Measurements from ENCODE around the gene CPNE1.

Gene CPNE1

GRCh38 chr20:35629427-35630145 lies 35.1 kb downstream of the CPNE1 start:
- TF ChIP-seq POLR2A (IDR thresholded peaks at IDR 0.05; ENCODE audit: low read length) (no peak), GATA1 (IDR thresholded peaks at IDR 0.05; ENCODE audit: low read depth, low read length) (no peak)
- no peak for DNase-seq

GRCh38 chr20:35627121-35627520 lies 37.6 kb downstream of the CPNE1 start:
- TF ChIP-seq GATA1 (IDR thresholded peaks at IDR 0.05; ENCODE audit: low read depth, low read length) (no peak), POLR2A (IDR thresholded peaks at IDR 0.05; ENCODE audit: low read length) (no peak)
- no peak for DNase-seq

DNA sequence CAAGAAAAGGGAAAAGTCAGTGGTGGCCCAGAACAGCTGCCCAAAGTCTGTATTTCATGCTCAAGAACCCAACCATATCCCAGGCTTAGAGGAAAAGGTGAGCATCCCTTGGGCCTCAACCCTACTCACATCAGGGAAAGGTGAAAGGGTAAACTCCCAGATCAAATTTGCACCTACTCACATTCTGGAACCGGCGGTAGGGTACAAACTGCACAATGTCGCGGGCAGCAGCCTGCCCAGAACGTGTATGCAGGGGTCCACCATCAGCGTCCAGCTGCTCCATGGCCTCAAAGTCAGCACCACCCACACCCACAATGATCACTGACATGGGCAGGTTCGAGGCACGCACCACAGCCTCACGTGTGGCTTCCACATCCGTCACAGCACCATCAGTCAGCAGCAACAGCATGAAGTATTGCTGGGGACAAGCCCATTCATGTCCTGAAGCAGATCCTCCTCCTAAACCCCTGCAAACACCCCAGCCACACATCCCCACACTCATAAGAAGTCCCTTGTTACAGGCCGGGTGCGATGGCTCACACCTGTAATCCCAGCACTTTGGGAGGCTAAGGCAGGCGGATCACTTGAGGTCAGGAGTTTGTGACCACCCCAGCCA lies 38.2 kb downstream of the CPNE1 start:
- DNase-seq: no peak
- no peak for TF ChIP-seq GATA1 (IDR thresholded peaks at IDR 0.05; ENCODE audit: low read depth, low read length)
- TF ChIP-seq POLR2A (IDR thresholded peaks at IDR 0.05; ENCODE audit: low read length): no peak

DNA sequence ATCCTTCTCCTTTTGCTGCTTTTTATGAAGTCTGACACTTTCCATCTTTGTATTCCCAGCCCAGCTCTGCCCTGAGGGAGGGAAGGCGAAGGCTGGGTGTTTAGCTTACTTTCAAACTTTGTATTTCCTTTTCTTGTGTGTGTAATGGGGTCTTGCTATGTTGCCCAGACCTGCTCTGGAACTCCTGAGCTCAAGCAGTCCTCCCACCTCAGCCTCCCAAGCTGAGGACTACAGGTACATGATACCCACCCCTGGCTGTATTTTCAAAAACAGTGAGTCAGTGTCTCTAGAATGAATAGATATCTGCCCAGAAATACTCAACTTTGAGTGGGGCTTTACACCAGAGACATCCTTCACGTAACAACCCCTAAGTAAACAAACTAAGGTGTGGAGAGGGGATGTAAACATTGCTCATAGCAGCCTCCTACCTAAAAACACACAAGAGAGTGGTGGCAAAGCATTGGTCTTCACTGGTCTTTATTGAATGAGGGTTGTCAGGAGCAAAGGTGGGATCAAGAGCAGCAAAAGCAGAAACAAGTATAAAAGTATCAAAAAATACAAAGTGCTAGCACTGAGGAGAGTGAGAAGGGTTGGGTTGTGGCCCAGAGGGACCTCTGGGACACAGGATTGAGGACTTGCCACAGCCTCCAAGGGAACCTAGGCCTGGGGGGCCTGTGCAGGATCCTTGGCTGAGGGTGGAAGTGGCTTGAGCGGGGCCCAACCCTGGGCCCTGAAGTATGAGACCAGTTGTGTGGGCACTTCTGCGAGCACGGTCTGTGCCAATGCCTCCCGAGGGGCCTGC lies 38.9 kb downstream of the CPNE1 start:
- TF ChIP-seq GATA1 (IDR thresholded peaks at IDR 0.05; ENCODE audit: low read depth, low read length) (no peak), POLR2A (IDR thresholded peaks at IDR 0.05; ENCODE audit: low read length) (no peak)
- no peak for DNase-seq

DNA sequence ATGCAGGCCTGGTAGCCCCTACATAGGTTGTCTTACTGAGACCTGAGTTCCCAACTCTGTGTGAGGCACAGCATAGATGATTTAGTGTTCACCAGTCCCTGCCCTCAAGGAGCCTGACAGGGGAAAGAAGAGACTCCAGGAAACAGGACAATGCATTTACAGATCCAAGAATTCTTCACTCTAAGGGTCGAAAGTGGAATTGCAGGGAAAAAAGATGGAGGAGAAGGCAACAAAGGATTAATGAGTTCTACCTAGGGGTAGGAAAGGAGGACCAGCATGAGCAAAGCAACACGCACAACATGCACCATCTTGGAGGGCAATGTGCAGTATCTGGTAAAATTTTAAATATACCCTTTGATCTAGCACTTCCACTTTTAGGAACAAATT lies 43.1 kb downstream of the CPNE1 start:
- no peak for TF ChIP-seq GATA1 (IDR thresholded peaks at IDR 0.05; ENCODE audit: low read depth, low read length)
- TF ChIP-seq POLR2A (IDR thresholded peaks at IDR 0.05; ENCODE audit: low read length): no peak
- no peak for DNase-seq

DNA sequence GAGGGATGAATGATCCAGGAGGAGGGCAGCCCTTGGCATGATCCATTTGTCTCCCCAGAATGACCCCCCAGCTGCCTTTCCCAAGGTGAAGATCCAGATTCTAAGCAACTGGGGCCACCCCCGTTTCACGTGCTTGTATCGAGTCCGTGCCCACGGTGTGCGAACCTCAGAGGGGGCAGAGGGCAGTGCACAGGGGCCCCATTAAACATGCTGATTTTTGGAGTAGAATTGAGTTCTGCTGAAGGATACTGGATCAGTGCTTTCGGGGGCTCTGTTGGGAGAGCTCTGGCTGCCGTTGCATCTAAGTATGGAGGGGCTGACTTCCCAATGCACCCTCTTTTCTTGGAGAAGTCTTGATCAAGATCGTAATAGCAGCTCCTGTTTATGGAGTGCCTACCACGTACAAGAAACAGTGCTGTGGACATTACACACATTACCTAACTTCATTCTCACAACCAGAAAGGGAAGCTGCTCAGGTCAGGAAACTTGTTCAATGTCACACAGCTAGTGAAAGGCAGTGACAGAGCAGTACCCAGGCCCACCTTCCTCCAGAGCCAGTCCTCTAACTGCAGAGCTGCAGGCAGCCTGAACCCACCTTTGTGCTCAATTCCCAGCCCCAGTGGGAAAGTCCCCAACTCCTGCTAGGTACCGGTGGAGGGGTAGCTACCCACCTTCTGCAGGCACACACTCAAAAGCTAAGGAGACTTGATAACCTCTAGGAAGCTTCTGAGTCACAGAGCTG lies 43.7 kb downstream of the CPNE1 start:
- no peak for DNase-seq
- TF ChIP-seq GATA1 (IDR thresholded peaks at IDR 0.05; ENCODE audit: low read depth, low read length) (no peak), POLR2A (IDR thresholded peaks at IDR 0.05; ENCODE audit: low read length) (no peak)

GRCh38 chr20:35619196-35620095 lies 45.3 kb downstream of the CPNE1 start:
- TF ChIP-seq GATA1 (IDR thresholded peaks at IDR 0.05; ENCODE audit: low read depth, low read length) (no peak), POLR2A (IDR thresholded peaks at IDR 0.05; ENCODE audit: low read length) (peak; percentile 17)
- peak; percentile 75 to 79 for DNase-seq

- peak; percentile 29 to 43 for DNase-seq
- no peak for TF ChIP-seq GATA1 (IDR thresholded peaks at IDR 0.05; ENCODE audit: low read depth, low read length)
- no peak for TF ChIP-seq POLR2A (IDR thresholded peaks at IDR 0.05; ENCODE audit: low read length)
Measured at GRCh38 chr20:35618263-35619131, 46.2 kb downstream of the CPNE1 start.

DNA sequence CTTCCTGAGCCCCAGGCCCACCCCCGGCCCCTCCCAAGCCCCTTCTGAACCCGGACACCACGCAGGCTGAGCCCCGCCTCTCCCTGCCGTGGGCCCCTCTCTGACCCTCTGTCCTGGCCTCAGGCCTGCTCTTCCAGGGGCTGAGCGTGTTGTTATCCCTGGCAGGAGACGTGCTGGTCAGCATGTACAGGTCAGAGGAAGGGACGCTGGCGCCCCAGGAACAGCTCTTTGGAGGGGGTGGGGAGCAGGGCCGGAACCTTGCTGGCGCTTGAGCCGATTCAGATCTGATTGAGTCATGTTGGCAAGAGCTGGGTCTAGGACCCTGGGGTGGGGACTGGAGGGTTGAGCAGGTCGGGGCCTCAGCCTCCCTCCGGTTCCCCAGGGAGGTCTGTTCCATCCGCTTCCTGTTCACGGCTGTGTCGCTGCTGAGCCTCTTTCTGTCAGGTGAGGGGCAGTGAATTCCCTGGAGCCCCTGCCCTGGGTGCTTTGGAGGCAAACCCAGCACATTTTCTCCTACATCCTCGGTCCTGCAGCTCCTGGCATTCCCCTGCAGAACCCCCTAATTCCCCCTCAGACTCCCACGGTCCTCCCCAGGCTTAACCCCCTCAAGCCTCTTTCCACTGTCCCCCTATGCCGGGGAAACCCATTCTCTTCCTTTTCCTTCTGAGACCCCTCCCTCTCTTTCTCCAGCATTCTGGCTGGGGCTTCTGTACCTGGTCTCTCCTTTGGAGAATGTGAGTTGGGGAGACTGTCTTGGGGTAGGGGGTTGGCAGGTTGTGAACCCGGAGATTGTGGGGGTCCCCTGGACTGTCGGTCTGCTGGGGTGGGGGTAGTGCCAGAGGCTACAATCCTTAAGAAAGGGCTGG lies 47.1 kb downstream of the CPNE1 start:
- peak; percentile 67 for DNase-seq
- TF ChIP-seq POLR2A (IDR thresholded peaks at IDR 0.05; ENCODE audit: low read length) (no peak), GATA1 (IDR thresholded peaks at IDR 0.05; ENCODE audit: low read depth, low read length) (no peak)

DNA sequence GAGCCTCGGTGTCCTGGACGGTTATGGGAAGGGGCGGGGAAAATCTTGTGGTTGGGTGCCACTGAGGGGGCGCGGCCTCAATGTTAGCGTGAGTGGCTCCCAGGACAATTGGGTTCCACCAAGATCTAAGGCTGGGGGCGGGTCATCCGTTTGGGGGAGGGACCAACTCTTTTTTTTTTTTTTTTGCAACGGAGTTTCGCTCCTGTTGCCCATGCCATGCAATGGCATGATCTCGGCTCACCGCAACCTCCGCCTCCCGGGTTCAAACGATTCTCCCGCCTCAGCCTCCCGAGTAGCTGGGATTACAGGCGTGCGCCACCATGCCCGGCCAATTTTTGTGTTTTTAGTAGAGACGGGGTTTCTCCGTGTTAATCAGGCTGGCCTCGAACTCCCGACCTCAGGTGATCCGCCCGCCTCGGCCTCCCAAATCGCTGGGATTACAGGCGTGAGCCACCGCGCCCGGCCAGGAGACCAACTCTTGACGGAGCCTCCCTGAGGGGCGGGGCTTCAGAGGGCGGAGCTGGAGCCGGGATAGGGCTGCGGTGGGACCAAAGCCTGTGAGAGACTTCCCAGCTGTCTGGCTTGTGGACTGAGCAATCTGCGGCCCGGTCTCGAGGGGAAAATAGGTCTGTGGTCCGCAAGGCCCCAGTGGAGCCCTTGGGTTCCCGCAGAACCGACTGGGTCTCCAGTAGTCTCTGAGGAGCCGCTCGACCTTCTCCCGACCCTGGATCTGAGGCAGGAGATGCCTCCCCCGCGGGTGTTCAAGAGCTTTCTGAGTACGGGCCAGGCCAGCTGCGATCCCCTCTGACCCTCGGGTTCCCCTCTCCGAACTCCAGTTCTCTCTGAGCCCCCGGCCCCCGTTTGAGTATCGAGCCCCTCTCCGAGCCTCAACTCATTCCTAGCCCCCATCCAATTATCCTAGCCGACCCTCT lies 48.0 kb downstream of the CPNE1 start:
- peak; percentile 71 to 75 for DNase-seq
- TF ChIP-seq POLR2A (IDR thresholded peaks at IDR 0.05; ENCODE audit: low read length): no peak
- TF ChIP-seq GATA1 (IDR thresholded peaks at IDR 0.05; ENCODE audit: low read depth, low read length): no peak
